Motor neuron (in vitro differentiated cells): ENCODE data around the gene GLDN. TPM values are rescaled to one million over a fixed set of nuclear protein-coding genes. Genes with fewer than 3 reads are reported as not detected.
"Not testable (repeated sequence)": the region's sequence is repeated elsewhere in the genome, so short reads cannot be mapped to it uniquely, and the experiment has no call there.

ENCODE experiments used
- ATAC-seq, 8 experiments: fragments of 200-7000 bp; cut with Tn5 transposase; replicated peaks in 6 of 8; 2 replicates each; pipeline ENCODE4 v1.8.0; 2021; ENCODE audit warnings: mild to moderate bottlenecking in 8 of 8, moderate library complexity in 8 of 8
- H3K27ac ChIP-seq, 2 donors: fragments of 250-450 bp; sonication (Bioruptor Pico); 2 replicates each; pipeline ENCODE4 v1.9.0; 2021; ENCODE audit warnings: antibody characterized with exemption in 2 of 2, mild to moderate bottlenecking in 2 of 2, moderate library complexity in 1 of 2
- H3K4me1 ChIP-seq, 2 donors: fragments of 250-450 bp; sonication (Bioruptor Pico); replicated peaks in 1 of 2; 2 replicates each; pipeline ENCODE4 v1.6.1; 2021; ENCODE audit warnings: antibody characterized with exemption in 2 of 2, mild to moderate bottlenecking in 2 of 2, moderate library complexity in 1 of 2
- H3K4me3 ChIP-seq, 5 donors: fragments of 250-450 bp; sonication (Bioruptor Pico); 2 replicates each; pipeline ENCODE4 v1.9.0; 2021; ENCODE audit warnings: antibody characterized with exemption in 5 of 5, mild to moderate bottlenecking in 5 of 5, moderate library complexity in 4 of 5
- WGBS, 10 experiments: fragments of 450-650 bp; shearing (Covaris generic); methylation state at CpG; one replicate each; pipeline ENCODE4 v1.0.0; 2022; 5-methylcytosine and 5-hydroxymethylcytosine counted together
- in situ Hi-C, 9 experiments: fragments of 400-800 bp; cut with MboI; loops; one replicate each; pipeline ENCODE4 v1.15.0; 2021; ENCODE audit warnings: low sequenced_read_pairs in 9 of 9, low pct_unique_long_range_greater_than_20kb in 2 of 9; ENCODE audit not compliant: unreplicated experiment in 9 of 9
- total RNA-seq, 8 experiments: library from RNA; unstranded; fragments of 300-600 nt; gene quantifications; 2 replicates each; pipeline versions ENCODE4 v1.2.3 to v1.2.4, GENCODE V29; 2022

Gene GLDN
- total RNA-seq, 8 experiments from 2014 or later, result 0.20 to 17.0 (median 5.9) TPM

DNA sequence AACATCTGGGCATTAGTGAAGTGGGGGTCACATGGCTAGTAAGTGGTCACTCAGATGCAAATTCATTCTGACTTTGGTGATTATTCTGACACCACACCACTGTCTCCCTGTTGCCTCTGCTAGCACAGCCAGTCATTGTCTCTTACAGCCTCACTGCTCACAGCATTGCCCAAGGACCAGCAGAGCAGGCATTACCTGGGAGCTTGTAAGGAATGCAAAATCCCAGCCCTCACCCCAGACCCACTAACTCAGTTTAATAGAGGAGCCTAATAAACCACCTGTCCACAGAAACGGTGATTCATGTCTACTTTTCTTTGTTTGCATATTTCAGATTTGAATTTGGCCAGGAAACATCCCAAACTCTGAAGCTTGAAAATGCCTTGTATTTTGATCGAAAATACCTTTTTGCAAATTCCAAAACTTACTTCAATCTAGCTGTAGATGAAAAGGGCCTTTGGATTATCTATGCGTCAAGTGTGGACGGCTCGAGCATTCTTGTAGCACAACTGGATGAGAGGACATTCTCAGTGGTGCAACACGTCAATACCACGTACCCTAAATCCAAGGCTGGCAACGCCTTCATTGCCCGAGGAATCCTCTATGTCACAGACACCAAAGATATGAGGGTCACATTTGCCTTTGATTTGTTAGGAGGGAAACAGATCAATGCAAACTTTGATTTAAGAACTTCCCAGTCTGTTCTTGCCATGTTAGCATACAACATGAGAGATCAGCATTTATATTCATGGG is 62.7 kb downstream of the GLDN start:
- Histone ChIP-seq H3K27ac (no peak overlapping the region), H3K4me1 (peaks cover 9 to 13% of the 10 kb centered on the region in 2 donors), H3K4me3 (no peak overlapping the region)
- ATAC-seq, result peak in 2 of 8 experiments; percentile 40 to 76
- in situ Hi-C loops, result no loop called here
- 43 to 90% (median 83%) methylated on average over 1 to 9 of the region's 9 CpGs; no CpG with 5 or more reads in 1 of the 10 experiments for WGBS, 10 experiments

DNA sequence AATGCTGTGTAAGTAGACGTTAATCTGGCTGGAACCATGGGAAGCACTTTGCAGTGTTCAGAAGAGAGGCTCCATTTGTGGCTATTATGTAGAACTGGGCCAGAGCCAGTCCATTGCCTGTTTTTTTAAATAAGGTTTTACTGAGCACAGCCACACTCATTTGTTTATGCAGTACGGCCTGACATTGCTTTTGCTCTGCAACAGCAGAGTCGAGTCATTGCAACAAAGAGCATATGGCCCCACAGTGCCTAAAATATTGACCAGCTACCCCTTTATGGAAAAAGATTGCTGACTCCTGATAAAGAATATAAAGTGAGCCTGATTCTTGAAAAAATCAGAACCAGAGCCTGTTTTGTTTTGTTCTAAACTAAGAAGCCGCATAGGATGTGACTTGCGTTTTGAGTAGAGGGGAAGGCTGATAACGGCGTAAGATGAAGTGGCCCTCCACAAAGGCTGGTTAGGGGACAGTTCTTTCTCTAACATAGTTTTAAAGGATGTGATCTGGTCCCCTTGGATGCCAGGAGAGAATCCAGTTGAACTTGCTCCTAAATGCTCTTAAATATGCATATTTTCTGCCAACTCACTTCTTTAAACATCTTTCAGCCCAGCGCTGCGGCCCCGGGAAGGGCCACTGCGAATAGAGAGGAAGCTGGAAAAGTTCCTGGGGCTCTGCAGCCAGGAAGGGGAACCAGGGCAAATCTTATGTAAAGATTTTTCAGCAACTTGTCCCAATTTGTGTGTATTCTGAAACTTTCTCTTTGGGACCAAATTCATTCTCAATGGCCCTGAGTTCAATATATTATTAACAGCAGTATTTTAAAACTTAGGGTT is 64.5 kb downstream of the GLDN start:
- peaks cover 2 to 10% of the 10 kb centered on the region in 2 donors for H3K4me1 ChIP-seq
- peak in 1 of 8 experiments; percentile 64 for ATAC-seq
- H3K27ac ChIP-seq, result no peak overlapping the region
- 60 to 100% (median 84%) methylated on average over 1 to 11 of the region's 11 CpGs for WGBS, 10 experiments
- H3K4me3 ChIP-seq, result no peak overlapping the region
- in situ Hi-C loops, result no loop called here

DNA sequence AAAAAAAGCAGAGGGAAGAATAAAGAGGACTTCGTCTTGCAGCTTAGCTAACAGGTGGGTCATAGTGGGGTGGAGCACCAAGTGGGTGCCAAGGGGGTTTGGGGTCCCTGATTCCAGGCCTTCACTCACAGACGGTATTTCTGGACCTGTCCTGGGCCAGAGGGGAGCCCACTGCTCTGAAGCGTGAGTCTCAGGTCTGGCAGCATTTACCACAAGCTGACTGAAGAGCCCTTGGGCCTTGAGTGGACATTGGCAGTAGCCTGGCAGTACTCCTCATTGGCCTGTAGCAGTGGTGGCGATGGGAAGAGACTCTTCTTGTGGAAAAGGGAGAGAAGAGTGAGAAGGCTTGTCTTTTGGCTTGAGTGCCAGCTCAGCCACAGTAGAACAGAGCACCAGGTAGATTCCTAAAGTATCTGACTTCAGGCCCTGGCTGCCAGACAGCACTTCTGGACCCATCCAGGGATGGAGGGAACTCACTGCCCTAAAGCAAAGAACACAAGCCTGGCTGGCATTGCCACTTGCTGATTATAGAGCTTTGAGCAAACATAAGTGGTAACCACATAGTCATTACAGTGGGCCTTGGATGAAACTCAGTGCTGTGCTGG is 72.9 kb downstream of the GLDN start:
- in situ Hi-C loops, result no loop called here
- no peaks in the 10 kb centered on the region for H3K4me1 ChIP-seq
- H3K4me3 ChIP-seq, result no peak overlapping the region
- ATAC-seq, result no peak
- H3K27ac ChIP-seq, result no peak overlapping the region
- 43 to 100% (median 83%) methylated on average over 1 to 3 of the region's 4 CpGs; no CpG with 5 or more reads in 7 of the 10 experiments for WGBS, 10 experiments

DNA sequence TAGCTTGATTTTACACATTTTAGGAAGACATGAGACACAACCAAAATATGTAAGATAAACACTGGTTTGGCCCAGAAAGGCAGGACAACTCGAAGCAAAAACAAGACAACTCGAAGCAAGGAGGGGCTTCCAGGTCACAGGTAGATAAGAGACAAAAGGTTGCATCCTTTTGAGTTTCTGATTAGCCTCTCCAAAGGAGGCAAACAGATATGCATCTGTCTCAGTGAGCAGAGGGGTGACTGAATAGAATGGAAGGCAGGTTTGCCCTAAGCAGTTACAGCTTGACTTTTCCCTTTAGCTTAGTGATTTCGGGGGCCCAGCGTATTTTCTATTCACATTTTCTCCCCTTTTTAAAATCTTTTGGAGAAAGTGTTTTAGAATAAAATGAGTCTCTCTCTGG is 74.7 kb downstream of the GLDN start:
- no peaks in the 10 kb centered on the region for H3K4me1 ChIP-seq
- no peak for ATAC-seq
- H3K4me3 ChIP-seq, result no peak overlapping the region
- no peak overlapping the region for H3K27ac ChIP-seq
- in situ Hi-C loops, result no loop called here
- WGBS, 10 experiments, result 0 to 67% (median 36%) methylated on average over 2 to 4 of the region's 4 CpGs; no CpG with 5 or more reads in 2 of the 10 experiments

DNA sequence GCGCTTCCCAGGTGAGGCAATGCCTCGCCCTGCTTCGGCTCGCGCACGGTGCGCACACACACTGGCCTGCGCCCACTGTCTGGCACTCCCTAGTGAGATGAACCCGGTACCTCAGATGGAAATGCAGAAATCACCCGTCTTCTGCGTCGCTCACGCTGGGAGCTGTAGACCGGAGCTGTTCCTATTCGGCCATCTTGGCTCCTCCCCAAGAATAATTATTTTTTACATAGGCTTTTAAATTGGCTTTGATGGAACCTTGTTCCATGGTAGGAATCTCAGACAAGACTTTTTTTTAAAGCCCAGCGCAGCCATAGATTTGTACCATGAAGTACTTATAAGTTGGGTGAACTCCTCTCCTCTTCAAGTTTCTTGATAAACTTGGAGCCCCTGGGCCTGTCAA is 81.6 kb downstream of the GLDN start:
- H3K27ac ChIP-seq, H3K4me3 ChIP-seq, H3K4me1 ChIP-seq, ATAC-seq, in situ Hi-C loops: not testable (repeated sequence)
- 95 to 100% (median 100%) methylated on average over 1 to 4 of the region's 16 CpGs; no CpG with 5 or more reads in 6 of the 10 experiments for WGBS, 10 experiments

DNA sequence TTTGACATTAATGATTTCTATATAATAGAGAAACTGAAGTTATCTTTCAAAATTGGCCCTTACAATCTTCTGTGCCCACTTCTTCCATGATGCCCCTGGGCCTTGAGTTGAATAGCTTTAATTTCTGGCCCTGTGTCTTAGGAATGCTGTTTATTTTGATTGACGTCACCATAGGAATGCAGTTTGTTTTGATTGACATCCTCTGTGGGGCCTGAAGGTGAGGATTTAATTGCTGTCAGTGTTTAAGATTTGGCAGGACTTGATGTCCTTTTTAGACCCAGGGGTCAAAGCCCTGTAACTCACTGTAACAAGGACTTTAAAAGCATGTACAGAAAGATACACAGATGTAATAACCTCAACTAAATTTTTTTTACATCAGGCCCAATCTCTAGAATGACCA is 83.3 kb downstream of the GLDN start:
- no peak for ATAC-seq

DNA sequence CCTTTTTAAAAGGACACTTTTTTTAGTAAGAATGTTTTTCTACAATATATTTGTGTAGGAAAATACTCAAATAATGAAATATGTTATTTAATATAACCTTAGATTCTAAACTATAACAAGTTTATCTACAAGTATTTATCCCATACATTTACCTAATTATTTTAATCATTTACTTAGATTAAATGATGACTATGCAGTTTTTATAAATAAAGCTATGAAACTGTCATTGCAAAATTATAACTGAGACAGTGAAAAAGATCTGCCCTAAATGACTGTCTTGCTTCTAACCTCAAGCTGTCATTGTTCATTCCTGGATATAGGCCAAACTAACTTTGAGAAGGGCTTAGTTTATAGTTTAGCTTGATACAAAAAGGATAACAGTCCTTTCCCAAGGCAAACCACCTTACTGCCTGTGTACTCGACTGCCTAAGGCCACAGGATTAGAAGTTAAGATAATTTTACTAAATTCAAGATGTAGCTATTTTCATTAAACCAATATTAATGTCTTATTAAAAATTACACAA is 84.1 kb downstream of the GLDN start:
- ATAC-seq, result no peak
- 0 to 64% (median 43%) methylated on average over 1 of the region's 1 CpG for WGBS, 10 experiments
- Histone ChIP-seq H3K4me1 (no peaks in the 10 kb centered on the region), H3K27ac (no peak overlapping the region), H3K4me3 (no peak overlapping the region)
- in situ Hi-C loops, result no loop called here

More for the DNA sequence above, 83.3 kb downstream of the GLDN start:
- in situ Hi-C loops, result no loop called here
- H3K27ac ChIP-seq, result no peak overlapping the region
- no peaks in the 10 kb centered on the region for H3K4me1 ChIP-seq
- 83 to 100% (median 100%) methylated on average over 1 of the region's 1 CpG; no CpG with 5 or more reads in 4 of the 10 experiments for WGBS, 10 experiments
- no peak overlapping the region for H3K4me3 ChIP-seq

DNA sequence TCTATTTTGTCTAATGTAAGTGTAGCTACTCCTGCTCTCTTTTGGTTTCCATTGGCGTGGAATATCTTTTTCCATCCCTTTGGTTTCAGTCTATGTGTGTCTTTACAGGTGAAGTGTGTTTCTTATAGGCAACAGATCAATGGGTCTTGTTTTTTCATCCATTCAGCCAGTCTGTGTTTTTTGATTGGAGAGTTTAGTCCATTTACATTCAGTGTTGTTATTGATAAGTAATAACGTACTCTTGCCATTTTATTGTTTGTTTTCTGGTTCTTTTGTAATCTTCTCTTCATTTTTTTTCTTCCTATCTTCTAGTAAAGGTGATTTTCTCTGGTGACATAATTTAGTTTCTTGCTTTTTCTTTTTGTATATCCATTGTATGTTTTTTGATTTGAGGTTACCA is 97.1 kb downstream of the GLDN start:
- no peak overlapping the region for H3K4me3 ChIP-seq
- H3K27ac ChIP-seq, result no peak overlapping the region
- no peak for ATAC-seq
- in situ Hi-C loops, result no loop called here
- WGBS, 10 experiments, result 50 to 100% (median 86%) methylated on average over 1 to 2 of the region's 2 CpGs
- no peaks in the 10 kb centered on the region for H3K4me1 ChIP-seq

DNA sequence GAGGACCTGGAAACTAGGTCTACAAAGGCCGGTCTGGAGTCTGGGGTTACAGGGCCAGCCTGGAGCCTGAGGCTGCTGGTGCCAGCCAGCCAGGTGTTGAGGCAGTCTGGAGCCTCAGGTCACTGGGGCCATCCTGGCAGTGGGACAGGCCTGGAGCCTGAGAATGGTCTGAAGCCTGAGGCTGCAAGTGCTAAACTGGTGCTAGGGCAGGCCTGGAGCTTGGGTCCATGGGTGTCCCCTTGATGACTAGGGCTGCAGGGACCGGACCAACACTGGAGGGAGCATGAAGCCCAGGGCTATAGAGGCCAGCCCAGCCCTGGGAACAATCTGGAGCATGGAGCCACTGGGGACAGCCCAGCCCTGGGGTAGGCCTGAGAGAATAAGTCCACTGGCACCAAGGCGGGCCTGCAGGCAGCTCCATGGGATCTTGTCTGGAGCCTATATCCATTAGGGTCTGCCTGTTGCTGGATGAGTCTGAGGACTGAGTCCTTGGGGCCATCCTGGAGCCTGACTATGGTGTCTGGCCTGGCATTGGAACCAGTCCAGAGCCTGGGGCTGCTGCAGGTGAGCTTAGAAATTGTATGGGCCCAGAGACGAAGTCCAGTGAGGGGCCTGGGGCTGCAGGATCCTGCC is 101.9 kb downstream of the GLDN start:
- no peaks in the 10 kb centered on the region for H3K4me1 ChIP-seq
- no peak for ATAC-seq
- no peak overlapping the region for H3K27ac ChIP-seq
- WGBS, 10 experiments, result 83 to 100% (median 100%) methylated on average over 1 to 2 of the region's 4 CpGs; no CpG with 5 or more reads in 5 of the 10 experiments
- H3K4me3 ChIP-seq, result no peak overlapping the region
- in situ Hi-C loops, result no loop called here

DNA sequence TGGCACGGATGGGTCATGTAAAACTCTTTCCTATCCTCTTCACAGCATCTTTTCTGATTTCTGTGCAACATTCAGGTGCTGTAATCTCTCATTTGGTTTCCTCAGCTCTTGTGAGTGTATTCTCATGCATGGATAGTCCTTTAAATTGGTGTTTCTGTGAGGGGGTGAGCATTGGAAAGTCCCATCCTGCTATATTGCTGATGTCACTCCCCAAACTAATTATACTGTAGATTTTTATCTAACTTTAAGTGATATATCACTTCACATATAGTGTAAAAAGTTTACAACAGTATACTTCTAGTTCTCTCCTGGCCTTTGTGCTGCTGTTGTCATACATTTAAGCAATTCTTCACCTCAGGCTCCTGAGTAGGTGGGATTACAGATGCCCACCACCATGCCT is 102.7 kb downstream of the GLDN start:
- no peak overlapping the region for H3K4me3 ChIP-seq
- H3K27ac ChIP-seq, result no peak overlapping the region
- ATAC-seq, result no peak
- in situ Hi-C loops, result no loop called here
- WGBS, 10 experiments, result 100% methylated on average over 1 of the region's 1 CpG; no CpG with 5 or more reads in 7 of the 10 experiments
- H3K4me1 ChIP-seq, result no peaks in the 10 kb centered on the region

DNA sequence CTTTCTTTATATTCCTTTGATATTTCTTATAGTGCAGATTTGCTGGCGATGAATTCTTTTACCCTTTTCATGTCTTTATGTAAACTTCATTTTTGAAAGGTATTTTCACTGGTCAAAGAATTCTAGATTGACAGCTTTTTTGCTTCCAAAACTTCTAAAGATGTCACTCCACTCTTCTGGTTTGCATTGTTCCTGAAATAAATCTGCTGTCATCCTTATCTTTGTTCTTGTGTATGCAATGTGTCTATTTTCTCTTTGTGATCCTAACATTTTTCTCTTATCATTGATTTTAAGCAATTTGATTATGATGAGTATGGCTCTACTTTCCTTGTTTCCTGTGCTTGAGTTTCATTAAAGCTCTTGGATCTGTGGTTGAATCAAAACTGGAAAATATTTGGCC is 103.4 kb downstream of the GLDN start:
- Histone ChIP-seq H3K4me1 (no peaks in the 10 kb centered on the region), H3K4me3 (no peak overlapping the region), H3K27ac (no peak overlapping the region)
- no peak for ATAC-seq
- WGBS, 10 experiments, result 89 to 100% (median 100%) methylated on average over 1 of the region's 1 CpG
- in situ Hi-C loops, result no loop called here

DNA sequence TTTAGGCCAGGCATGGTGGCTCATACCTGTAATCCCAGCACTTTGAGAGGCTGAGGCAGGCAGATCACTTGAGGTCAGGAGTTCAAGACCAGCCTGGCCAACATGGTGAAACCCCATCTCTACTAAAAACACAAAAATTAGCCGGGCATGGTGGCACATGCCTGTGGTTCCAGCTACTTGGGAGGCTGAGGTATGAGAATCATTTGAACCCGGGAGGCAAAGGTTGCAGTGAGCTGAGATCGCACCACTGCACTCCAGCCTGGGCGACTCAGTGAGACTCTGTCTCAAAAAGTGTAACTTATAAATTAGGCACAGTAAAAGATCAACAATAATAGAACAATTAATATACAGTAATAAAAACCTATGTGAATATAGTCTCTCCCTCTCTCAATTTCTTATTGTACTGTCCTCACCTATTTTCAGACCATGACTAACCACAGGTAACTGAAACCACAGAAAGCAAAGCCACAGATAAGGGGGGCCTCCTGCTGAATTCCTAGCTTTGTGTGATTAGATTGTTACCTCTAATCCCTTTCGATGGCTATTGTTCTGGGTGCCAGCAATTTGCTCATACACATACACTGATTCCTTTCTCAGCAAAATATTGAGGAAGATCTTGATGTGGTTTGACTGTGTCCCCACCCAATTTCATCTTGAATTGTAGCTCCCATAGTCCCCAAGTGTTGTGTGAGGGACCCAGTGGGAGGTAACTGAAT is 104.7 kb downstream of the GLDN start:
- H3K4me1 ChIP-seq, in situ Hi-C loops, ATAC-seq, H3K27ac ChIP-seq, H3K4me3 ChIP-seq: not testable (repeated sequence)
- WGBS, 10 experiments, result 86 to 100% (median 89%) methylated on average over 1 to 4 of the region's 5 CpGs; no CpG with 5 or more reads in 2 of the 10 experiments
